Endothelial cell of umbilical vein (primary cell): ENCODE data around the gene MITF. TPM values are rescaled to one million over a fixed set of nuclear protein-coding genes. Genes with fewer than 3 reads are reported as not detected.

Source experiments
- BruUV-seq: library from RNA; stranded (reverse); fragments of 400-500 nt; replicated peaks from 2 replicates; lab custom pipeline; 2021; lab: Mats Ljungman, UMichigan
- CTCF ChIA-PET: fragments of 300-600, 350-600 bp; sonication (Branson Sonifier 250); formaldehyde crosslinking; loops from one replicate; lab custom pipeline; 2021; ENCODE audit warnings: antibody characterized with exemption, inconsistent platforms; lab: Charles Lee
- POLR2A ChIA-PET: fragments of 300-600, 350-600 bp; sonication (Branson Sonifier 250); formaldehyde crosslinking; loops from one replicate; lab custom pipeline; 2021; ENCODE audit warnings: antibody characterized with exemption, inconsistent platforms; lab: Charles Lee
- DNase-seq: peaks from one replicate; pipeline ENCODE4 v3.0.0-alpha.2; 2011; ENCODE audit warnings: low read depth, low spot score
- FAIRE-seq: peaks from 2 replicates; lab custom pipeline; 2011; peaks lifted over from hg19 to GRCh38; lab: Jason Lieb, UNC
- H2AFZ ChIP-seq: 2 replicates; pipeline ENCODE4 v1.6.0; 2012; ENCODE audit warnings: low read depth, low read length, control low read depth, inconsistent platforms
- H3K27ac ChIP-seq: 2 replicates; pipeline ENCODE4 v1.5.1; 2011; ENCODE audit warnings: low read depth, mild to moderate bottlenecking, control low read depth, low read length, moderate library complexity; ENCODE audit not compliant: insufficient read depth
- H3K27me3 ChIP-seq, 2 experiments: 2 replicates each; pipeline versions ENCODE4 v1.6.0 to v1.6.1; 2011; ENCODE audit warnings: low read length in 2 of 2, mixed read lengths in 1 of 2; ENCODE audit not compliant: control insufficient read depth in 2 of 2, insufficient read depth in 2 of 2
- H3K36me3 ChIP-seq, 2 experiments: 2 replicates in 1 of 2; 3 replicates in 1 of 2; pipeline ENCODE4 v1.5.1; 2011; ENCODE audit warnings: low read length in 2 of 2, mild to moderate bottlenecking in 1 of 2, moderate library complexity in 1 of 2; ENCODE audit not compliant: control insufficient read depth in 2 of 2, insufficient read depth in 2 of 2; ENCODE audit errors: extremely low read depth in 1 of 2
- H3K4me1 ChIP-seq: 3 replicates; pipeline ENCODE4 v1.5.1; 2011; ENCODE audit warnings: mild to moderate bottlenecking, low read length; ENCODE audit not compliant: control insufficient read depth, insufficient read depth; ENCODE audit errors: extremely low read depth
- H3K4me2 ChIP-seq: 2 replicates; pipeline ENCODE4 v1.6.1; 2011; ENCODE audit warnings: low read length, control low read depth, mixed read lengths; ENCODE audit not compliant: insufficient read depth
- H3K4me3 ChIP-seq, 3 experiments: fragments of 200-600 bp in 1 of 3; sonication (generic), shearing (Covaris generic) in 1 of 3; replicated peaks in 1 of 3; 2 replicates each; pipeline ENCODE4 v1.5.1; 2011 to 2016; ENCODE audit warnings: control low read depth in 3 of 3, low read length in 3 of 3, mild to moderate bottlenecking in 2 of 3, inconsistent platforms in 1 of 3, low read depth in 1 of 3, moderate library complexity in 1 of 3; ENCODE audit not compliant: insufficient read depth in 1 of 3
- H3K79me2 ChIP-seq: 2 replicates; pipeline ENCODE4 v1.6.0; 2012; ENCODE audit warnings: low read length, inconsistent platforms; ENCODE audit not compliant: control insufficient read depth, insufficient read depth
- H3K9ac ChIP-seq: replicated peaks from 2 replicates; pipeline ENCODE3; 2011; ENCODE audit warnings: low read length, control low read depth; ENCODE audit not compliant: insufficient read depth; ENCODE audit errors: extremely low read depth
- H3K9me1 ChIP-seq: replicated peaks from 3 replicates; pipeline ENCODE4 v1.6.0; 2011; ENCODE audit warnings: mild to moderate bottlenecking, low read length; ENCODE audit not compliant: control insufficient read depth, insufficient read depth; ENCODE audit errors: extremely low read depth
- H3K9me3 ChIP-seq: replicated peaks from 2 replicates; pipeline ENCODE4 v1.5.1; 2012; ENCODE audit warnings: low read length, inconsistent platforms; ENCODE audit not compliant: control insufficient read depth, insufficient read depth
- H4K20me1 ChIP-seq: replicated peaks from 2 replicates; pipeline ENCODE3; 2011; ENCODE audit warnings: mild to moderate bottlenecking, low read length; ENCODE audit not compliant: control insufficient read depth, insufficient read depth; ENCODE audit errors: extremely low read depth
- EZH2 ChIP-seq: IDR thresholded peaks from 2 replicates; pipeline ENCODE4 v1.6.1; 2012; ENCODE audit warnings: borderline replicate concordance, low read depth, mild to moderate bottlenecking, moderate library complexity, low read length, inconsistent platforms; ENCODE audit not compliant: severe bottlenecking
- FOS ChIP-seq: IDR thresholded peaks from 2 replicates; pipeline ENCODE4 v1.6.1; 2011; ENCODE audit warnings: mild to moderate bottlenecking, low read length, moderate library complexity, borderline replicate concordance; ENCODE audit not compliant: insufficient read depth
- GATA2 ChIP-seq: IDR thresholded peaks from 2 replicates; pipeline ENCODE4 v1.7.0; 2011; ENCODE audit warnings: low read depth, mild to moderate bottlenecking, moderate library complexity, mixed read lengths, low read length; ENCODE audit not compliant: insufficient read length, insufficient read depth
- JUN ChIP-seq: IDR thresholded peaks from 2 replicates; pipeline ENCODE4 v1.6.1; 2011; ENCODE audit warnings: borderline replicate concordance, low read depth; ENCODE audit not compliant: insufficient read length, insufficient read depth
- MYC ChIP-seq: IDR thresholded peaks from one replicate; pipeline ENCODE4 v1.6.1; 2011; ENCODE audit warnings: mild to moderate bottlenecking, low read depth, low read length
- POLR2A ChIP-seq: IDR thresholded peaks from 2 replicates; pipeline ENCODE4 v1.6.1; 2012; ENCODE audit warnings: low read depth, mild to moderate bottlenecking, control low read depth, low read length
- POLR2AphosphoS5 ChIP-seq: IDR thresholded peaks from 2 replicates; pipeline ENCODE4 v1.6.1; 2012; ENCODE audit warnings: low read depth, mild to moderate bottlenecking, control low read depth, low read length, moderate library complexity; ENCODE audit not compliant: insufficient read depth
- dilution Hi-C: fragments of 300-500 bp; cut with MboI; formaldehyde crosslinking; loops from one replicate; pipeline ENCODE4 v1.15.0; 2019; ENCODE audit warnings: low sequenced_read_pairs; ENCODE audit not compliant: extremely low pct_ligation_motif_present
- intact Hi-C: fragments of 100-400 bp; cut with micrococcal nuclease; formaldehyde crosslinking; loops from one replicate; pipeline ENCODE4 v1.10.0; 2022
- polyA plus RNA-seq, 4 experiments: library from polyadenylated mRNA; depleted of rRNA in 3 of 4; stranded (reverse) in 3 of 4; unstranded in 1 of 4; fragments of >200 nt; gene quantifications; 2 replicates each; pipeline versions ENCODE4 v1.2.1 to v1.2.3, GENCODE V29; 2011 to 2012; ENCODE audit warnings: missing spikeins in 1 of 4
- total RNA-seq: library from RNA; stranded (reverse); gene quantifications from 2 replicates; pipeline ENCODE4 v1.2.3, GENCODE V29; 2021
- TF ChIP-seq, protein P1 (sequence below): IDR thresholded peaks from 2 replicates; pipeline ENCODE4 v1.6.1; 2011; ENCODE audit not compliant: insufficient read depth, insufficient read length
- TF ChIP-seq, protein P2 (sequence below), 2 donors: IDR thresholded peaks; 1 replicate in 1 of 2; 2 replicates in 1 of 2; pipeline ENCODE4 v1.5.1; 2011; ENCODE audit warnings: low read length in 2 of 2, mild to moderate bottlenecking in 2 of 2, moderate library complexity in 2 of 2, control low read depth in 1 of 2, inconsistent platforms in 1 of 2, low read depth in 1 of 2; ENCODE audit not compliant: insufficient read depth in 1 of 2; ENCODE audit errors: extremely low read depth in 1 of 2

Gene MITF
- total and polyA plus RNA-seq, 2 donors (not counting 3 experiments of a cell fraction or from before 2014, with no cell fraction given): 1.6 to 2.5 TPM

DNA sequence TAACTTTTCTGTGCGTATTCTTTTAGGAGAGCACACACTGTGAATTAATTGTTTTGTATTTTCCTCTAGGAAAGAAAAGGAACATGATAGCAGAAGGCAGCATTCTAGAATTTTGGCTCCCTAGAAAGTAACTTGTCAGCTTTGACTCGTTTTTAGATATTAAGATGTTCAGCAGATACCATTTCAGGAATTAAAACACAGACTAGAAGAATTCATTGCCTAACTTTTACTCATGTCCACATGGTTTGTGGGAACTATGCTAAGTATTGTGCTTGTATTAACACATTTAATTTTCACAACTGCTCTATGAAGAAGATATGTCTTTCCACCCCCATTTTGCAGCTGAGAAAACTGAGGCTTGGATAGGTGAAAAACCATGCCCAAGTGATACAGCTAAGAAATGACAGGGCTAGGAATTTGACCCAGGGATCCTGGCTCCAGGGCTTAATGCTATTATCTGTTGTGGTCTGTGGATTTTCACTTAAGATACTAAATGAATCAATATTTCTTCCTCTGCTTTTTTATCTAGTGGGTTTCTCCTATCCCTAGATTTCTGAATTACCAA, 128.8 kb downstream of the MITF start:
- Histone ChIP-seq H3K4me1 (no peaks in the 10 kb centered on the region), H2AFZ (no peak overlapping the region), H3K4me3 (no peak overlapping the region), H3K79me2 (no peaks in the 10 kb centered on the region), H3K9me1 (no peaks in the 10 kb centered on the region), H3K9ac (no peak overlapping the region), H3K27me3 (no peaks in the 10 kb centered on the region), H4K20me1 (no peaks in the 10 kb centered on the region), H3K27ac (no peak overlapping the region), H3K9me3 (no peaks in the 10 kb centered on the region), H3K36me3 (no peaks in the 10 kb centered on the region), H3K4me2 (no peak overlapping the region)
- dilution Hi-C loops (no loop called here), intact Hi-C loops (no loop called here)
- FAIRE-seq (no peak), DNase-seq (no peak)
- CTCF ChIA-PET: interaction anchor here (1.1 to 2.7 kb wide), 4 partner anchors 9 to 177 kb away, joined by 3 to 15 read pairs (median 5); no protein-coding TSS in a partner anchor
- BruUV-seq: no TSS peak
- POLR2A ChIA-PET: no interaction called here
- TF ChIP-seq, protein P1, sequence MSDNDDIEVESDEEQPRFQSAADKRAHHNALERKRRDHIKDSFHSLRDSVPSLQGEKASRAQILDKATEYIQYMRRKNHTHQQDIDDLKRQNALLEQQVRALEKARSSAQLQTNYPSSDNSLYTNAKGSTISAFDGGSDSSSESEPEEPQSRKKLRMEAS: no peak
- TF ChIP-seq FOS: no peak
- no peak for TF ChIP-seq EZH2
- no peak for TF ChIP-seq GATA2
- TF ChIP-seq POLR2A: no peak
- TF ChIP-seq JUN: no peak
- no peak for TF ChIP-seq MYC
- TF ChIP-seq, protein P2, sequence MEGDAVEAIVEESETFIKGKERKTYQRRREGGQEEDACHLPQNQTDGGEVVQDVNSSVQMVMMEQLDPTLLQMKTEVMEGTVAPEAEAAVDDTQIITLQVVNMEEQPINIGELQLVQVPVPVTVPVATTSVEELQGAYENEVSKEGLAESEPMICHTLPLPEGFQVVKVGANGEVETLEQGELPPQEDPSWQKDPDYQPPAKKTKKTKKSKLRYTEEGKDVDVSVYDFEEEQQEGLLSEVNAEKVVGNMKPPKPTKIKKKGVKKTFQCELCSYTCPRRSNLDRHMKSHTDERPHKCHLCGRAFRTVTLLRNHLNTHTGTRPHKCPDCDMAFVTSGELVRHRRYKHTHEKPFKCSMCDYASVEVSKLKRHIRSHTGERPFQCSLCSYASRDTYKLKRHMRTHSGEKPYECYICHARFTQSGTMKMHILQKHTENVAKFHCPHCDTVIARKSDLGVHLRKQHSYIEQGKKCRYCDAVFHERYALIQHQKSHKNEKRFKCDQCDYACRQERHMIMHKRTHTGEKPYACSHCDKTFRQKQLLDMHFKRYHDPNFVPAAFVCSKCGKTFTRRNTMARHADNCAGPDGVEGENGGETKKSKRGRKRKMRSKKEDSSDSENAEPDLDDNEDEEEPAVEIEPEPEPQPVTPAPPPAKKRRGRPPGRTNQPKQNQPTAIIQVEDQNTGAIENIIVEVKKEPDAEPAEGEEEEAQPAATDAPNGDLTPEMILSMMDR (IDR thresholded peaks at IDR 0.05; ENCODE audit: extremely low read depth in 1 of 2, insufficient read depth in 1 of 2, low read depth in 1 of 2, low read length in 2 of 2): no peak
- no peak for TF ChIP-seq POLR2AphosphoS5
